ENCODE measurements around the gene SLC2A4. TPM values are rescaled to one million over a fixed set of nuclear protein-coding genes. Genes with fewer than 3 reads are reported as not detected.

Gene SLC2A4
- total and polyA plus RNA-seq, 2 donors (not counting 1 experiment from before 2014, with no cell fraction given), result under 0.01 to 0.19 TPM

DNA sequence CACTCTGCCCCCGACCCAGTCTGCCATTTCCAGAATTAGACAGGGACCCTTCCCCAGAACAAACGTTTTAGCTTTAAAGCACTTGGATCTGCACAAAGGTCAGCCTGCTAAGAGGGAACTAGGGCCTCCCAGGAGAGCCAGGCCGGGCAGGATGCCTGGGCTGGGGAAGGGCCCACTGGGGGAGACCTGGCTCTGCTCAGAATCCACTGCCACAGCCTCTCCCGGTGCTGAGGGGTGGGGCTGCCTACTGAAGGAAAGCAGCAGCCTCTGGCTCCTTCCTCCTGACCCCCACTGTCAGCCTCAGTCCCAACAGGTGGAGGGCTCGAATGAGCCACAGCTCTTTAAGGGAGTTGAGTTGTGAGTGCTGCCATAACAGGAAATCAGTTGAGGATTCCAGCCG, 11.2 kb downstream of the SLC2A4 start:
- Histone ChIP-seq H3K79me2 (ENCODE audit: control insufficient read depth, insufficient read depth, low read length) (no peaks in the 10 kb centered on the region), H3K9ac (ENCODE audit: insufficient read depth, low read length) (no peak overlapping the region), H4K20me1 (ENCODE audit: control insufficient read depth, extremely low read depth, insufficient read depth, low read length) (no peaks in the 10 kb centered on the region), H2AFZ (ENCODE audit: low read length) (no peak overlapping the region), H3K9me3 (ENCODE audit: control insufficient read depth, insufficient read depth, low read depth, low read length) (no peaks in the 10 kb centered on the region), H3K4me1 (ENCODE audit: control insufficient read depth, extremely low read depth, insufficient read depth, low read length) (no peaks in the 10 kb centered on the region), H3K27me3 (ENCODE audit: control insufficient read depth, insufficient read depth, low read length) (peaks cover 38% of the 10 kb centered on the region), H3K36me3 (ENCODE audit: control insufficient read depth, insufficient read depth, low read length) (no peaks in the 10 kb centered on the region), H3K27ac (ENCODE audit: insufficient read depth, low read length) (no peak overlapping the region), H3K4me2 (ENCODE audit: extremely low read depth, insufficient read depth, low read length) (no peak overlapping the region), H3K4me3 (replicated peaks in 1 of 4; ENCODE audit: control extremely low read depth in 1 of 4, insufficient read depth in 1 of 4, low read depth in 3 of 4, low read length in 4 of 4) (no peak overlapping the region)
- DNase-seq (ENCODE audit: low read depth in 2 of 2), result no peak
- no peak for TF ChIP-seq EZH2 (IDR thresholded peaks at IDR 0.05; ENCODE audit: low read length, missing control alignments)
- TF ChIP-seq CTCF (conservative IDR thresholded peaks at IDR 0.05 in 1 of 2, IDR thresholded peaks at IDR 0.05 in 1 of 2; ENCODE audit: low read depth in 1 of 2, low read length in 2 of 2), result no peak

DNA sequence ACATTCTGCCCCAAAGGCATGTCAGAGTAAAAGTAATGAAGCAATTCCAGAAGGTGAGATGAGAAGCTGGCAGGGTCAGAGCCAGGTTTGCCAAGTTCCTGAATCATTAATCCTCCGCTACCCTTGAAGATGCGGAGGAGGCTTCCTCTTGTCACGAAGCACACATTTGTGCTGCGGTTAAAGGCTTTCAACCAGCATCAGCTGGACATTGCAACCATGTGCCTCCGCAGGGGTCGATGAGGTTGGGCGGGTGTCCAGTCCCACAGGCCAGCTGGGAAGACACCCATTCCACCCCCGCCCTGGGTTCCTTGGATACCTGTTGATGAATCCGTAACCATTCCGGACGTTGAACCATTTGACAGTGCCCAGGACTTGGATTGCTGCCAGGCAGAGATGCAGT, 11.6 kb downstream of the SLC2A4 start:
- Histone ChIP-seq H4K20me1 (ENCODE audit: control insufficient read depth, extremely low read depth, insufficient read depth, low read length) (no peaks in the 10 kb centered on the region), H3K27ac (ENCODE audit: insufficient read depth, low read length) (no peak overlapping the region), H3K4me1 (ENCODE audit: control insufficient read depth, extremely low read depth, insufficient read depth, low read length) (no peaks in the 10 kb centered on the region), H3K27me3 (ENCODE audit: control insufficient read depth, insufficient read depth, low read length) (peaks cover 38% of the 10 kb centered on the region), H3K4me2 (ENCODE audit: extremely low read depth, insufficient read depth, low read length) (no peak overlapping the region), H3K4me3 (replicated peaks in 1 of 4; ENCODE audit: control extremely low read depth in 1 of 4, insufficient read depth in 1 of 4, low read depth in 3 of 4, low read length in 4 of 4) (no peak overlapping the region), H2AFZ (ENCODE audit: low read length) (no peak overlapping the region), H3K36me3 (ENCODE audit: control insufficient read depth, insufficient read depth, low read length) (no peaks in the 10 kb centered on the region), H3K9me3 (ENCODE audit: control insufficient read depth, insufficient read depth, low read depth, low read length) (no peaks in the 10 kb centered on the region), H3K79me2 (ENCODE audit: control insufficient read depth, insufficient read depth, low read length) (no peaks in the 10 kb centered on the region), H3K9ac (ENCODE audit: insufficient read depth, low read length) (no peak overlapping the region)
- TF ChIP-seq EZH2 (IDR thresholded peaks at IDR 0.05; ENCODE audit: low read length, missing control alignments), result no peak
- TF ChIP-seq CTCF (conservative IDR thresholded peaks at IDR 0.05 in 1 of 2, IDR thresholded peaks at IDR 0.05 in 1 of 2; ENCODE audit: low read depth in 1 of 2, low read length in 2 of 2), result no peak
- no peak for DNase-seq (ENCODE audit: low read depth in 2 of 2)

- no peaks in the 10 kb centered on the region for H4K20me1 ChIP-seq (ENCODE audit: control insufficient read depth, extremely low read depth, insufficient read depth, low read length)
- no peaks in the 10 kb centered on the region for H3K4me1 ChIP-seq (ENCODE audit: control insufficient read depth, extremely low read depth, insufficient read depth, low read length)
- no peaks in the 10 kb centered on the region for H3K79me2 ChIP-seq (ENCODE audit: control insufficient read depth, insufficient read depth, low read length)
- no peaks in the 10 kb centered on the region for H3K36me3 ChIP-seq (ENCODE audit: control insufficient read depth, insufficient read depth, low read length)
- no peak overlapping the region for H2AFZ ChIP-seq (ENCODE audit: low read length)
- H3K9ac ChIP-seq (ENCODE audit: insufficient read depth, low read length), result no peak overlapping the region
- H3K27ac ChIP-seq (ENCODE audit: insufficient read depth, low read length), result no peak overlapping the region
- peaks cover 38% of the 10 kb centered on the region for H3K27me3 ChIP-seq (ENCODE audit: control insufficient read depth, insufficient read depth, low read length)
- no peak overlapping the region for H3K4me3 ChIP-seq (replicated peaks in 1 of 4; ENCODE audit: control extremely low read depth in 1 of 4, insufficient read depth in 1 of 4, low read depth in 3 of 4, low read length in 4 of 4)
- no peak for DNase-seq (ENCODE audit: low read depth in 2 of 2)
- no peaks in the 10 kb centered on the region for H3K9me3 ChIP-seq (ENCODE audit: control insufficient read depth, insufficient read depth, low read depth, low read length)
- TF ChIP-seq CTCF (conservative IDR thresholded peaks at IDR 0.05 in 1 of 2, IDR thresholded peaks at IDR 0.05 in 1 of 2; ENCODE audit: low read depth in 1 of 2, low read length in 2 of 2) (no peak), EZH2 (IDR thresholded peaks at IDR 0.05; ENCODE audit: low read length, missing control alignments) (peak; percentile 81)
- H3K4me2 ChIP-seq (ENCODE audit: extremely low read depth, insufficient read depth, low read length), result peak overlapping the region; percentile 13
Measured at GRCh38 chr17:7293816-7294613, 12.5 kb downstream of the SLC2A4 start.
